NCI-H748 (cell line): ENCODE results near the gene METTL23.

Source experiments
- DNase-seq: peaks from one replicate; lab custom pipeline; 2025; ENCODE audit not compliant: unreplicated experiment; lab: John Stamatoyannopoulos, UW

Gene METTL23, protein sequence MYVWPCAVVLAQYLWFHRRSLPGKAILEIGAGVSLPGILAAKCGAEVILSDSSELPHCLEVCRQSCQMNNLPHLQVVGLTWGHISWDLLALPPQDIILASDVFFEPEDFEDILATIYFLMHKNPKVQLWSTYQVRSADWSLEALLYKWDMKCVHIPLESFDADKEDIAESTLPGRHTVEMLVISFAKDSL

DNA sequence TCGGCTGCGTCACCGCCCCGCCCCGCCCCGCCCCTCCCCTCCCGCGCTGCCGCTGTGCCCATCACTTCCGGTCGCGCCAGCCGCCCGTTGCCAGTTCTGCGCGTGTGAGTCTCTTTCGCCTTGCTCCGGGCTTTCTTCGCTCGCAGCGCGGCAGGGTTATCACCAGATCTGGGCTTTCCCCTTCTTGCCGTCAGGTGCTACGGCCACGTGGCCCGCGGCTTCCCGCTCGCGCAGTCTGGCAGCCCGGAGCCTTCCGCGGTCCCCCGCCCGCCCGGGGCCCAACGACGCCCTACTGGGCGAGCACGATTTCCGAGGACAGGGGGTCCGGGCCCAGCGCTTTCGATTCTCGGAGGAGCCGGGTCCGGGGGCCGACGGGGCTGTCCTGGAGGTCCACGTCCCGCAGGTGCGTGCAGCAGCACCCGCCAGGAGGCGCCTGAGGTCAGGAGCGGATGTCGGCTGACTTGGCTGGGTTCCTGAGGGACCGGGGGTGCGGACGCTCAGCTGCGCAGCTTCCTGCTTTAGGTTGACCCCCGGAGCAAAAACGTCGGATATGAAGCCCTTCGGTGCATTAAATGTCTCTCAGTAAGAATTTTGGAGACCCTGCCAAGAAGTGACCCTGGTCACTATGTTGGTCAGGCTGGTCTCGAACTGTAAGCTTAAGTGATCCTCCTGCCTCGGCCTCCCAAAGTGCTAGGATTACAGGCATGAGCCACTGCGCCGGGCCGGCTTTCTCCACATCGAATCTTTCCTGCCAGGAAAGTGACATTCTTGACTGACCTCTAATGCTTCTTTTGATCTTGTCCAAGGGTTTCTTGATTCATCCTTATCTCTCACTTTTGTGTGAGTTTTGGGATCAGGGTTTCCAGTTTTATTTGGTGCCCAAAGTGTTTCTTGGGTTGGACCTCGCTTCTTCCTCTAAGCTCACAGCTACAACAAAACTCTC is at the start of gene METTL23:
METTL23 (plus strand) TSS at position 64 of the 943 bp plus-strand sequence. CDS start 2,872 bp downstream, outside the sequence.
- DNase-seq, result peak; percentile 55

DNA sequence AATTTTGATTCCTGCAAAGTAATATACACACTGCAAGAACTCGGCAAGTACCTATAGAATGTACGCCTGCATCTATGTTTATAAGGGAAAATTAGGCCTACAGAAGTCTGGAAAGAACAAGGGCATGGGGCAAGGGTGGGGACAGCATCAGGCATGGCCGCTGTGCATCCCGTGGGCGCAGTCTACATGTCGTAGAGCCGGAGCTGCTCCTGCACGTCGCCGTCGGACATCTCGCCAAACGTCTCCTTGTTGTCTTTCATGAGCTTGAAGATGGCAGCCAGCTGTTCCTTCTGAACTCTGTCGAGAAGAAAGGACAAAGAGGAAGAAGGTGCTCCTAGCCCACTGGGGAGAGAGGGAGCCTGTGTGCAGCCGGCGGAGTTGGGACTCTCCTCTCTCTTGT is 49.2 kb upstream of the METTL23 start:
- DNase-seq, result no peak

DNA sequence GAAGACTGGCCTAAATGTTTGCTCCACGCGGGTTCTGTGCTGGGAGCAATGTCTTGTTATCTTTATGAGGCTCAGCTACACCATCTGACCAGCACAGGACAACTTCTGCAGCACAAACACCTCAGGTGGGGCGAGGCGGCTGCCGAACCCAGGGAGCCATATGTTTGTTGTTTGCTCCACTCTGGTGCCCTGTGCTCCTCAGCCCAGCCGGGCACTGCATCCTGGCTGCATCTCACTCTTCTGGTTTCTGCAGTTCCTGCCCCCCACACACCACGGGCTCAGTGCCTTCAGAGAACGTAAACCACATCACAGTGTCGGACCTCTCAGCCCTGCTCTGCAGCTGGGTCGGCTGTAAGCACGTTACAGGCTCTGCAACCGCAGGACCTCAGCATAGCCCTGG is 48.3 kb upstream of the METTL23 start:
- no peak for DNase-seq

DNA sequence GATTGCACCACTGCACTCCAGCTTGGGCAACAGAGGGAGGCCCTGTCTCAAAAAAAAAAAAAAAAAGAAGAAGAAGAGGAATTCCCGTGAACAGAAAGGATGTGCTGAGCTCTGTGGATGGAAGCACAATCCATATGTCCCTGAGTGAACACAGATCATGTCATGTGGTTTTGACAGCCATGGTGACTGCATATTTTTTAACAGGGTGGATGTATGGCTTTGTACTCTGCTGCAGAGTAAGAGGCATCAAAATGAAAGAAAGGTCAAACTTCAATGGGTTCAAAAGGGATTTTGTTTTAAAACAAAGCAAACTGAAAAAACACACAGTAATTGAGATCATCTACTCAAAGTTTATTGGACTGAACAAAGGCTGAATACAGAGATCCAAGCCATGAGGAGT is 47.4 kb upstream of the METTL23 start:
- no peak for DNase-seq

DNA sequence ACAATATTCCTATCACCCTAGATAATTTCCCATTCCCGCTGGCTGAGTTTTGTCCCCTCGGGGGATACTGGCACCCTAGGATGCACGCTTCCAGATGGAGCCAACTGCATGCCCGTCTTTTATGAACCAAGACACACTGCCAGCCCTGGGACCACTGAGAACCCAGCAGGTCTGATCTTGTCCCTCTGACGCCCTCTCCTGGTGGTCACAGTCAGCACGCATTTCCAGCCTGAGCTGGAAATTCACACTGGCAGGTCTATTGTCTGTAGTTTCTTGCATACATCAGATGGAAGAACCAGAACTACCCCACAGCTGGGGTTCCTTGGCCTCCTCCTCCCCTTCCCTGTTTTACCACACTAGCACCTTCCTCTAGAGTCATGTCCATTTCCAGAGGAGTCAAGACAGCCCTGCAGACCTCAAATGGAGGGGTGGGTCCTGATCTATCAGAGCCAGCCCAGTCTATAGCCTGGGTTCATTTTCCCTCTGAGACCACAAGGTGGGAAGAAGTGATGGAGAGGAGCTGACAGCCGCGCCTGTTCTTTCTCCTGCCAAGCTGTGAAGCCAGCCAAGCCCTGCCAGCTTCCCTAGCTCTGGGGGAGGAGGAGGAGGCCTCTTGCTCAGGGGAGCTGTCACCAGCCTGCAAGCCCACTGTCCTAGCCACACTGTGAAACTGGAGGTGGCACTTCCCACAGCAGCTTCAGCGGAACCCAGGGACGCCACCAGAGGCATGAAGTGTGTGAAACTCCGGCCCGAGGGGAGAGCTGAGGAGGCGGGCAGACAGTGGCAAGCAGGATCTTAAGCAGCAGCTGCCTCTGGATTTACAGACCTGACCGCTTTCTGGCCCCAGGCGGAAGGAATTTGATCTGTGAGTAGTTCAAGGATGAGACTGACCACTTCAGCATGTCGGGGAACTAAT is 45.2 kb upstream of the METTL23 start:
- DNase-seq, result peak; percentile 59

DNA sequence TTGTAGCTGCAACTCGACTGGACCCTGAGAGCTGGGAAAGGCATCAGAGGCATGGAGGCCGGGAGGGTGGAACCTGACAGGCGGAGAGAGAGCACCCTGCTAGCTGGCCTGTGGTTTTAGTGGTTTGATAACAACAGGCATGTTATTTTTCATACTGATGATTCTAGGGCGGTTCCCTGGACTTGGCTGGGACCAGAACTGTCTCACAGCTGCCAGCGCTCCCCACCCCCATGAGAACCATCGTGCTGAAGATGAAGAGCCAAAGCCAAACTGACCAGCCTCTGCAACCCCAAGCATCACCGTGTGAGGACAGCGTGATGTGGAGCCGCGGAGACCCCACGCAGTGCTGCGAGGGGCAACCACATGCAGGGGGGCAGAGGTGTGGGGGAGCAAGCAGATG is 44.3 kb upstream of the METTL23 start:
- DNase-seq, result no peak

DNA sequence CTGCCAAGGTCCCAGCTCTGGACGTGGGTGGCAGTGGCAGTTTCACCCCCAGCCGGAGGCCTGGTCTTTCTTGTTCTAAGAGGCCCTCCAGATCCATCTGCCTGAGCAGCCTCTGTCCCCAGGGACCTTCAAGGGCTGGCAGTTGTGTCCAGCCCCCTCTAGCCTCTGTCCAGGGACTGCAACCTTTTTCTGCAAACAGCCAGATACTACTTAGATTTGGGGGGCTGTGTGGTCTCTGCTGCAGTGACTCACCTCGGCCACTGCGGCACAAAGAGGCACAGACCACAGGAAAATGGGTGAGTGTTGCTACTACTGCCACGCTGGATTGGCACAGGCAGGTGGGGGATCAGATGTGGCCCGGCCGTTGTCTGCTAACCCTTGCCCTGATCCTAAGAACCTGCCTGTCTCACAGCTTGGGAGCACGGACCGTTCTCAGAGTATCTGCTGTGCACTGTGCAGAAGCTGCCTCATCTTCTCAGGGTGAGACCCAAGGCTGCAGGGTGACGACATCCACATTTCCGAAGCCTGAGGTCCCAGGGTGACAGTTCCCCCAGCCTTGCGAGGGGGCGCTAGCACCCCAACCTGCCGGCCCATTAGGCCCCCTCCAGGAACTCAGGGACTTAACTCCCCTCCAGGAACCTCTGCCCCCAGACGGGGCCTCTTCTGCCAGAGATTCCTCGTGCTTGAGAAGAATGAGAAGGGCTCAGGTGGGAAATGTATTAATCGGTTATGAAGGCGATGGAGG is 43.5 kb upstream of the METTL23 start:
- no peak for DNase-seq

DNA sequence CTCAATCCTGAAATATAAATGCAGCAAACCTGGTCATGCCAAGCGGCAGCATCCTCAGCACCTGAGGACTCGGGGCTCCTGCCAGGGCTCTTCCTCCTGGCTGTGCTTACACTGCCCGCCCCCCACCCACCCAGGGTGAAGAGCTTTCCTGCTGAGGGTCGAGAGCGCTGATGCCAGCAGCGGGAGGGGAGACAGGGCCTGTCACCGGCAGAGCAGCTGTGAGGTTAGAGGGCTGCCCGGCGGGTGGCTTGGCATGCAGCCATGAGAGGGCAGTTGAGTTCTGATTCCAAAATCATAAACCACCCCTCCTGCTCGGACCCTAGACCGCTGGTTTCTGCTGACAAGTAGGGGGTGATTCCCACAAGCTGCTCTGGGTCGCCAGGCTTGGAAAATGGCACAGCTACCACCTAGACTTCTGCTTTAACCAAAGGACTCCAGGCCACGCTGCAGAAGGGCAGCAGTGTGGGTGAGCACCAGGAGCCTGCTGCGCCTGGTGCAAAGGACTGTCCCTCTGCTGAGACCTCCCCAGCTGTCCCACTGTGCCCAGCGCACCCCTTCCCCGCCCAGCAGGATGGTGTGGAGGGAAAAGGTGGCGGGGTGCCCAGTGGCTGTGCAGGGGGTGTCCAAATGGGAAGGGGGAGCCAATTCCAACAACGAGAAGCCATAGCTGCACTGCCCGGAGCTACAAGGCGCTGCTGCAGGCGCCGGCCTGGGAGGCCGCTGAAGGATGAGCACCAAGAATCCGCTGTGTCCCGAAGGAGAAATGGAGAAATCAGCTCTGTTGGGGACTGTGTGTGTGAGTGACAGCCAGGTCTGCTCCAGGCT is 42.5 kb upstream of the METTL23 start:
- no peak for DNase-seq

DNA sequence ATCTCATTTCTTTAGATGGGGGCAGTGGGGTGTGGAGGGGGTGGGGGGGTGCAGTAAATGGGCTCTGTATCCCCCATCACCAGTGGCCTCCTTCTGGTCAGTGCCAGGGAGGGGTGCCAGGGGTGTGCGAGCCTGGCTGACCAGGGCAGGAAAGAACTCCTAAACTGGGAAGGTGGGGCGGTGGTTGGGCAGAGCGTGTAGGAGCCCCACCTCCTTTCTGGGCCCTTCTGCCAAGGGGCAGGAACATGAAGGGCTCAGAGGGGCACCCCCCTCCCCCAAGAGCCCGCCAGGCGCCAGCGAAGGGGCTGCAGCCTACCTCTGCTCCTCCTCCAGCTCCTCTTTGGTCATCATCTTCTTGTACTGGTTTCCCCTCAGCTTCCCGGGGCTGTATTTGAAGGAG is 41.9 kb upstream of the METTL23 start:
- DNase-seq, result no peak

DNA sequence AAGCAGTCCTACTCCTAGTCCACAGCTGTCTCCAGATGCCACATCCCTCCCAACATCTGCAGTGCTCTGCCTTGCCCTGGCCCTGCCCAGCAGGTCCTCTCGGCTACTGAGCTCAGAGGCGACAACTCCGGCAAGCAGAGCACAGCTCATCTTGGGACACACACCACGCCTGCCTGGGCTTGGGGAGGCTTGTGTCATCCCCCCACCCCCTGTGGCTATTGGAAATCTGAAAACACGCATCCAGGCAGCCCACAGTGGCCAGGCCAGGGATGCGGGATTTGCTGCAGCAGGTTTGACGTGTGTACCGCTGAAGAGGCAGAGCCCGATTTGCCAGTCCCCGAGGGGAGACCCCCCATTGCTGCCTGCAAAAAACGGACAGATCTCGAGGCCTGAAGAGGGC is 41.3 kb upstream of the METTL23 start:
- DNase-seq, result no peak

DNA sequence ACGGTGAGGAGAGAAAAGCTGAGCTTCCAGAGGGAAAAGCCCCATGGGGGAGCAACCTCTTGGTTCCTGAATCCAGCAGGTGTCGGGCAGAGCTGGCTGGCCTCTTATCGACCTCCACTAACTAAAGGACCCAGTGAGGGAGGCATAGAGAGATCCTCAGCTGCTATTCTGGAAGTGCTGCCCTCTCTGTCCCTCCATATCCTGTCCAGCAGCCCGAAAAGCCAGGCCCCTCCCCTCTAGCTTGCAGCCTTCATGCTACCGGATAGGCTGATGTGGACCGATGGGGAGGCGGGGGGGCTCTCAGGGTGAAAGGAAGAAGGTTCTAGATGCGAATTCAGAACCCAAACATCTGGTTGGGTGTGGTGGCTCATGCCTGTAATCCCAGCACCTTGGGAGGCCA is 40.8 kb upstream of the METTL23 start:
- no peak for DNase-seq

DNA sequence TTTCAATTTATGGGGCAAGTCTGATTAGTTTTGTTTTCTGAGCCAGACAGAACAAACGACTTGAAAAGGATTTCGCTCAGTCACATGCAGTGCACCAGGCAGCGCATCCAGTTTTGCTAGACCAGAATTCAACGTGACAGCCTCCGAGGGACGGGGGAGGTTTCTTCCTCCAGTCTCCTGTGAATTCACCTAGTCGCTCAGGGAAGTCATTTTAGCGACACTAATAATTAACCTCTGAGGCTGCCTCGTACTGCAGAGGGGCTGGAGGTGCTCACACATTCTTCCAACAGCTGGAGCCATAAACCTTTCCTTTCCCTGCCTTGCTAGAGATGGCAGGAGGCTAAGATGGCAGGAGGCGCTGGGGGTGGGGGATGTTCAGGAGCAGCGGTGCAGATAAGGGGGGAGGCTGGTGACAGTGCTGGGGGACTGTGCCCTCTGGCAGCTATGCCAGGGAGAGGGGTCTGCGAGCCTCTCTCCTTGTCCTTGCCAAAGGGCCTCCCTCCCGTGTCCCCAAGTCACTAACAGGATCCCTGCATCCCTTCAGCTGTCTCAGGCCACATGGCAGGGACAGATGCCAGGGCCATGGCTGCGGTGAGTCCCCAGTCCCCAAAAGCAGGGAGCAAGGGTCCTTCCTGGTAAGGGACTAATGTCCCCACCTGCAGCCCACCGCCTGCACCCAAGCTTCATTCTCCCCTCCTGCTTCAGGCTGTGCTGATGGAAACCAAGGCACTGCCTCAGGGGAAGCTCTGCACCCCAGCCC is 39.9 kb upstream of the METTL23 start:
- no peak for DNase-seq

DNA sequence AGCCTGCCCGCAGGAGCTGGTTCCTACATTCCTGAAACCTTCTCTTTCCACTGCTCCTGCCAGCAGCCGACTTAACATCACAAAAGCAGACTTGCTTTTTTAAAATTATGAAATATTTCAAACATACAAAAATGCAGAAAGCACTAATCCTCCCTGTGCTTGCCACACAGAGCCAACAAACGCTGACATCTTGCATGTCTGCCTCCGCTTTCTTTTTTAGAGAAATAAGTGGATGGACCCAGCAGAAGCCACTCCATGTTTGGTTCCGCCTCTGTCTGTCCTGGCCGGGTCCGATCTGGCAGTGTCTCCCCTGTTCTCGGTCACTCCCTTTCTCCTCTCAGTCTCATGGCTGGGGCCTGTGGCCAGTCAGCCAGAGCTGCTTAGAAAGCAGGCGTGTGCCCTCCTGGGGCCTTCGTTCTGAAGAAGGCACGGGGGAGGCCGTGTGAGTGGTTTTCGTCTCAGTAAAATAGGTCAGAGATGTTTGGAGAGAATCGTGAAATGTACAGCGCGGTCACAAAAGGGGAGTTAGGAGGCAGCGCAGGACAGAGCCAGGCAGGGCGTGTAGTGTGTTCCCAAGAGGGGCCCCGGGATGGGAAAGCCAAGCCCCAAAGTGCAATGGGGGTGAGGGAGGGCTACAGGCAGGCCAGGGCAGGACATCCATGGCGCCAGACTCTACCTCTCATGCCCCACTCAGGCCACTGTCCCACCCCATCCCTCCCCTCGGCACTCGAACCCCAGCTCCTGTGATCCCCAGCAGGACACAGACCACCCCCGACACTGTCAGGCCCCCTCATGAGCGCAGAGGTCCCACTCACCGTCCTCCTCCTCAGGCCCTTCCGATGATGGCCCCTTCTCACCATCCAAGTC is 39.1 kb upstream of the METTL23 start:
- no peak for DNase-seq

DNA sequence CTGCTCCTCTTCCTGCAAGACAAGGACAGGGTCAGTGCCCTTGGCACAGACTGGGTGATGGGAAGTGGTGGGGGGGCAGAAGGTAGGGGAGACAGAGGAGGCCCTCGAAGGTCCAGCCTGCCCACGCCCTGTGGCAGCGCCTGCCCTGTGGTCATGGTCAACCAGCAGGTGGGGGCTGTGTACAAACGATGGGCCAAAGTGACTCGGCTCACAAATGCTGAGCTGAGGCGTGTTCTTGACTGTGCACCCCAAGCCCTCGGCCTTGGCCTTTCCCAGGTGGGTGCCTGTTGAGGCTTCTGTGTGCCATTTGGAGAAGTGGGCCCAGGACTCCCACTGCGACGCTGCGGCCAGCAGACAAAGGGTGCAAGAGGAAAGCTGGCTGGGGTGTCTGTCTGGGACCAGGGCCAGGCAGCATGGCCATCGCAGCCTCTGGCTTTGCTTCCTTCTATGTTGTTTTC is 38.4 kb upstream of the METTL23 start:
- DNase-seq, result no peak

DNA sequence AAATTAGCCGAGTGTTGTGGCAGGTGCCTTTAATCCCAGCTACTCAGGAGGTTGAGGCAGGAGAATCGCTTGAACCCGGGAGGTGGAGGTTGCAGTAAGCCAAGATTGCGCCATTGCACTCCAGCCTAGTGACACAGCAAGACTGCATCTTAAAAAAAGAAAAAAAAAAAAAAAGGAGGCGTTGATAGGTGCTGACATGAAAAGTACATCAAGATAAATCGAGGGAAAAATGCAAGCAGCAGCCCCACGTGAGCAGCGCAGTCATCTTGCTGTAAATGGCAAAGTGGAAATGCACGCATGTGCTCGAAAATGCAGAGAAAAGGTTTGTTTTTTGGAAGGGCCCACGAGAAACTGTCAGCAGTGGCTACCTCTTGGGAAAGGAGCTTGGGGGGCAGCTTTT is 36.8 kb upstream of the METTL23 start:
- no peak for DNase-seq

DNA sequence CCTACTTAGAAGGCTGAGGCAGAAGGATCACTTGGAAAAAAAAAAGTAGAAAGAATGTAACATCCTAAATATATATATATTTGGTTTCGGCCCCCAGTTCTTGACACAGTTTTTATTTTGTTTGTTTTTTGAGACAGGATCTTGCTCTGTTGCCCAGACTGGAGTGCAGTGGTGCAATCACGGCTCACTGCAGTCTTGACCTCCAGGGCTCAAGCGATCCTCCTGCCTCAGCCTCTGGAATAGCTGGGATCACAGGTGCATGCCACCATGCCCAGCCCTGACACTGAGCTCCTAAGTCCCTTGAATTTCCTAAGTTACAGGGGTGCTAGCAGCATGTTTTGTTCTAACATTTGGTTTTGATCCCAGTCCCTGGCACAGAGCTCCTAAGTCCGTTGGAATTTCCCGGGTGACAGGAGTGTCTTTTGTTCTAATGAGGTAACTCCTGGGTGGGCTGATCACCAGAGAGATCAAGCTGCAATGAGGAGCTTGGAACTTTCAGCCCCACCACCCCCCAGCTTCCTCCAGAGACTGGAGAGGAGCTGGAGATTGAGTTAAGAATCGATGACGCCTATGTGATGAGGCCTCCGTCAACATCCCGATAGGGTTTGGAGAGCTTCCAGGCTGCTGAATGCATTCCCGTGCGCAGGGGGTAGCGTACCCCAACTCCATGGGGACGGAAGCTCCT is 35.9 kb upstream of the METTL23 start:
- no peak for DNase-seq

DNA sequence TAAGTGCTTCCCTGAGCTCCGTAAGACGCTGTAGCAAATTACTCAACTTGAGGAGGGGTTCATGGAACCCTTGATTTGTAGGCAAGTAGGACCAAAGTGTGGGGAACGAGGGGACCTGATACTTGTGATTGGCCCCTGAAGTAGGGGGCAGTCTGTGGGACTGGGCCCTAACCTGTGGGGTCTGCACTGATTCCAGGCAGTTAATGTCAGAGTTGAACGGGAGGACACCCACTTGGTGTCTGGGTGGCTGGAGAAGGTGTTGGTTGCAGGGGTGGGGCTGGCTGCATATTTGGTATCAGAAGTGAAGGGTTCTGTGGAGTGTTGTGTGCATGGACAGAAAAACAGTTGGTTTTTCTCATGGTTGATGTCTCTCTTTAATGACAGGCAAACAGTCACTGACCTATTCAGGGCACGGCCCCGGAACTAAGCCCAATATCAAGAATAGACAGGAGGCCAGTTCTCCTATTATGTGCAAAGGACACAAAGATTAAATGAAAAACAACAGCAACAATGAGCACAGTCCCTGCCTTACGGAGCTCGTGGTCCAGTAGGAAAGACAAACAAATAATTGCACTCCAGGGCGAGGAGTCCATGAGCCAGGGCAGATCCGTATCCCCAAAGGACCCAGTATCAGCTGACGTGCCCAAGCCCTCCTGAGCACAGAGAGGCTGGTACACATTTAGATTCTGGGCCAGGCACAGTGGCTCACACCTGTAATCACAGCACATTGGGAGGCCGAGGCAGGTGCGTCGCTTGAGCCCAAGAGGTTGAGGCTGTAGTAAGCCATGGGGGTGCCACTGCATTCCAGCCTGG is 35.1 kb upstream of the METTL23 start:
- no peak for DNase-seq
